Effector memory CD4-positive, alpha-beta T cell (primary cell): Measurements from ENCODE around the gene SBK1.

Experiments
- DNase-seq, 3 donors: peaks; one replicate each; pipeline ENCODE4 v3.0.0-alpha.2; 2020
- H3K27ac ChIP-seq: 2 replicates; pipeline ENCODE4 v1.7.0; 2013; ENCODE audit warnings: mild to moderate bottlenecking, low read length, moderate library complexity; ENCODE audit not compliant: insufficient read depth, poor library complexity, severe bottlenecking
- H3K27me3 ChIP-seq: replicated peaks from 2 replicates; pipeline ENCODE4 v1.7.0; 2013; ENCODE audit warnings: mild to moderate bottlenecking, low read length; ENCODE audit not compliant: insufficient read depth, control insufficient read depth, poor library complexity, severe bottlenecking
- H3K36me3 ChIP-seq: 2 replicates; pipeline ENCODE4 v1.7.0; 2013; ENCODE audit warnings: mild to moderate bottlenecking, low read length, moderate library complexity; ENCODE audit not compliant: control insufficient read depth, insufficient read depth
- H3K4me1 ChIP-seq: 2 replicates; pipeline ENCODE4 v1.7.0; 2013; ENCODE audit warnings: low read length, mild to moderate bottlenecking; ENCODE audit not compliant: control insufficient read depth, insufficient read depth, poor library complexity, severe bottlenecking
- H3K4me3 ChIP-seq: 2 replicates; pipeline ENCODE4 v1.7.0; 2013; ENCODE audit warnings: low read length, low read depth, mild to moderate bottlenecking; ENCODE audit not compliant: insufficient read depth, poor library complexity, severe bottlenecking
- H3K9me3 ChIP-seq: 2 replicates; pipeline ENCODE4 v1.7.0; 2013; ENCODE audit warnings: mild to moderate bottlenecking, low read length, moderate library complexity; ENCODE audit not compliant: control insufficient read depth

The SBK1 gene

GRCh38 chr16:28292731-28293600 lies 641 bp downstream of the SBK1 start:
- DNase-seq, result no peak
- H3K27ac ChIP-seq, result peak overlapping the region; percentile 75
- H3K4me1 ChIP-seq, result peaks cover 42% of the 10 kb centered on the region

GRCh38 chr16:28293601-28293960 lies 1.3 kb downstream of the SBK1 start:
- peak overlapping the region; percentile 97 for H3K4me3 ChIP-seq
- no peaks in the 10 kb centered on the region for H3K9me3 ChIP-seq
- no peaks in the 10 kb centered on the region for H3K27me3 ChIP-seq
- H3K27ac ChIP-seq, result peak overlapping the region; percentile 75
- DNase-seq, result no peak
- H3K4me1 ChIP-seq, result peaks cover 48% of the 10 kb centered on the region
- H3K36me3 ChIP-seq, result no peaks in the 10 kb centered on the region

More at GRCh38 chr16:28292731-28293600, 641 bp downstream of the SBK1 start:
- Histone ChIP-seq H3K4me3 (peak overlapping the region; percentile 97), H3K36me3 (no peaks in the 10 kb centered on the region), H3K27me3 (no peaks in the 10 kb centered on the region), H3K9me3 (no peaks in the 10 kb centered on the region)

DNA sequence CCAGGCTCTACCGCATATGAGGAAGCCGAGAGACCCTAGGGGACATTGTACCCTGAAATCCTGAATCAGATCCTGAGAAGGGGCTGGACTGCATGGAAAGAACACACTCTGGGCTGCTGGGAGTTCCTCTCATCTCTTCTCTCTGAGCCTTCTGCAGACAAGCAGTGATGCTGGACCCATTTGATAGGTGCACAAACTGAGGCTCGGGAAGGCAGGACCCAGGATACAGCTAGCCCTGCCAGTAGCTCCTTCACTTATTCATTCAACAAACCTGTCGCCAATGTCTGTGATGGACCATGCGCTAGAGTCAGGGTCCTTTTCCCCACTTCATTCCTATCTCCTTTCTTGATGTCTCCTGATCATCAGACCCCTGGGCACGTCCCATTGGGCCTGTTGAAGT lies 1.9 kb downstream of the SBK1 start:
- Histone ChIP-seq H3K4me1 (peaks cover 54% of the 10 kb centered on the region), H3K27ac (peak overlapping the region; percentile 75), H3K36me3 (no peaks in the 10 kb centered on the region), H3K27me3 (no peaks in the 10 kb centered on the region), H3K4me3 (peak overlapping the region; percentile 97), H3K9me3 (no peaks in the 10 kb centered on the region)
- DNase-seq, result no peak

GRCh38 chr16:28295276-28295675 lies 3.0 kb downstream of the SBK1 start:
- Histone ChIP-seq H3K4me1 (peaks cover 54% of the 10 kb centered on the region), H3K27ac (no peak overlapping the region), H3K36me3 (no peaks in the 10 kb centered on the region), H3K9me3 (no peaks in the 10 kb centered on the region), H3K27me3 (no peaks in the 10 kb centered on the region), H3K4me3 (no peak overlapping the region)
- DNase-seq, result no peak

GRCh38 chr16:28297308-28297707 lies 5.0 kb downstream of the SBK1 start:
- Histone ChIP-seq H3K4me1 (peaks cover 50% of the 10 kb centered on the region), H3K9me3 (no peaks in the 10 kb centered on the region), H3K27me3 (no peaks in the 10 kb centered on the region), H3K36me3 (no peaks in the 10 kb centered on the region), H3K27ac (peak overlapping the region; percentile 26), H3K4me3 (peak overlapping the region; percentile 4)
- no peak for DNase-seq

DNA sequence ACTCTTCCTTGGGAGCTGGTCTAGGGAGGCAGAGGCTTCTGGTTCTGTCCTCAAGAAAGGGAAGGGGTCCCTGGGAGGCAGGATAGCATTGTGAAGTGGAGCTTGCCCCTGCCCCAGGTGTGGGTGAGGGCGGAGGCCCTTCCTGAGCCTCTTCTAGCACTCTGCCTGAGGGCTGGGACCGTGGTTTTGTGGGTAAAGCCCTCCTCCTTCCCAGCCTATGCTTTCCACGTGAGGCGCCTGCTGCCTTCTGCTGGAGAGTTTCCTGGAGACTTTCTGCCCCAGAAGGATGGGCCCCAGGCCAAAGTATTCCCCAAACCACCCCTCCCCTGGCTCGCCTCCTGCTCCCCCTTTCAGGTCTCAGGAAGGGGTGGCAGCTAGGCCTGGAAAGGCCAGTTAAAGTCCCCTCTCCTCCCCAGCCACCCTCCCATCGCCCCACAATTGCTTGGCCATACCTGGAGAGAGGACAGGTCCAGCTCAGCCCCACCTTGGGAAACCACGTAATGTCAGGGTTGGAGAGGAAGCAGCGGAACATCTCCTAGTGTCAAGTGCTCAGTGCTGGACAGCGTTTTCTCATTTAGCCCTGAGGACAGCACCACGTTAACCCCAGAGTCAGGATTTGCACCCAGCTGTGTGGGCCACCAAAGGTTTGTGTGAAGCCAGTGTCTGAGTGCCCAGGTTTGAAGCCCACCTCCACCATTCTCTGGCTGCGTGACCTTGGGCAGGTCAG lies 5.6 kb downstream of the SBK1 start:
- peak overlapping the region; percentile 4 for H3K4me3 ChIP-seq
- H3K4me1 ChIP-seq, result peaks cover 50% of the 10 kb centered on the region
- H3K27ac ChIP-seq, result no peak overlapping the region

GRCh38 chr16:28298511-28298878 lies 6.2 kb downstream of the SBK1 start:
- Histone ChIP-seq H3K9me3 (no peaks in the 10 kb centered on the region), H3K36me3 (no peaks in the 10 kb centered on the region), H3K4me1 (peaks cover 50% of the 10 kb centered on the region), H3K4me3 (no peak overlapping the region), H3K27ac (no peak overlapping the region), H3K27me3 (no peaks in the 10 kb centered on the region)
- no peak for DNase-seq

More for the DNA sequence above, 5.6 kb downstream of the SBK1 start:
- no peaks in the 10 kb centered on the region for H3K9me3 ChIP-seq
- DNase-seq, result no peak
- H3K36me3 ChIP-seq, result no peaks in the 10 kb centered on the region
- no peaks in the 10 kb centered on the region for H3K27me3 ChIP-seq

DNA sequence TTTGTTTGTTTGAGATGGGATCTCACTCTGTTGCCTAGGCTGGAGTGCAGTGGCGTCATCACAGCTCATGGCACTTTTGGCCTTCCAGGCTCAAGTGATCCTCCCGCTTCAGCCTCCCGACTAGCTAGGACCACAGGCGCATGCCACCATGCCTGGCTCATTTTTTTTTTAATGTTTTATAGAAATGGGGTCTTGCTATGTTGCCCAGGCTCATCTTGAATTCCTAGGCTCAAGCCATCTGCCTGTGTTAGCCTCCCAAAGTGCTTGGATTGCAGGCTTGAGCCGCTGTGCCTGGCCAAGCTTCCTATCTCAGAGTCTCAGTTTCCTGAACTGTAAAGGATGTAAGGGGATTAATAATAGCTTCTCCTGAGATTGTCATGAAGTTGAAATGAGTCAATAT lies 8.0 kb downstream of the SBK1 start:
- Histone ChIP-seq H3K9me3 (no peaks in the 10 kb centered on the region), H3K36me3 (no peaks in the 10 kb centered on the region), H3K4me1 (peaks cover 33% of the 10 kb centered on the region), H3K27ac (no peak overlapping the region), H3K4me3 (no peak overlapping the region), H3K27me3 (no peaks in the 10 kb centered on the region)
- DNase-seq, result no peak

DNA sequence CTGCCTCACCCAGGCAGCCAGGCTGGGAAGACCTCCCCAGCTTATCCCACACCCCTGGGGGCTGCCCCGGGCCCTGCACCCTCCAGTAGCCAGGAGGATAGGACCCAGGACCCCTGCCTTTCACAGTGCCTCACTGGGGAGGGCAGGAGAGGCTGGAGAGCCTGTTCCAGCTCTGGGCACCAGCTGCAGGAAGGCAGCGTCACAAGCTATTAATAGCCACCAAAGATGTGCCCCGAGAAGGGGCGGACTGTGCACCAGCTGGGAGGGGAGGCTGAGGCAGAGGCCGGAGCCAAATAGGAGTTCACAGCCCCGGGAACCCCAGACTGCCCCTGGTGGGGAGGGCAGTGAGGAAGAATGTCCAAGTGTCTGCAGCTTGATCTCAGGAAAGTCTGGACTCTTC lies 8.8 kb downstream of the SBK1 start:
- Histone ChIP-seq H3K9me3 (no peaks in the 10 kb centered on the region), H3K27ac (no peak overlapping the region), H3K36me3 (no peaks in the 10 kb centered on the region), H3K4me1 (peaks cover 29% of the 10 kb centered on the region), H3K4me3 (no peak overlapping the region), H3K27me3 (no peaks in the 10 kb centered on the region)
- no peak for DNase-seq

DNA sequence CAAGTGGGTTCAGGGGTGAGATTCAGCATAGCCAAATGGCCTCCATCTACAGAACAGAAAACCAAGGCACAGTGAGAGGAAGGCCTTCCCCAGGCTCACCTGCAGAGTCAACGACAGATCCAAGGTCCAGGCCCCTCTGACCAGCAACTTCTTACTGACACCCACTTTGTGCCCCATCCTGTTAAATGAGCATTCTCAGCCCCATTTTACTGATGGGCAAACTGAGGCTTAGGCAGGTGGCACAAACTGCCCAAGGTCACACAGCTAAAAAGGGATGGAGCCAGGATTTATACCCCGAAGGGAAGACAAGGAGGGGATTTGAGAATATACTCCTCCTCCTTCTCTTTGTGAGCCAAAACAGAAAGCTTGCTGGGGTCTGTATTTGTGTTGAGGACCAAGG lies 9.3 kb downstream of the SBK1 start:
- H3K27me3 ChIP-seq, result no peaks in the 10 kb centered on the region
- H3K9me3 ChIP-seq, result no peaks in the 10 kb centered on the region
- no peak overlapping the region for H3K4me3 ChIP-seq
- H3K4me1 ChIP-seq, result peaks cover 26% of the 10 kb centered on the region
- H3K27ac ChIP-seq, result no peak overlapping the region
- DNase-seq, result no peak
- H3K36me3 ChIP-seq, result no peaks in the 10 kb centered on the region
